Lower lobe of right lung (tissue), 2 donors: ENCODE results near the gene LCN2. TPM values are rescaled to one million over a fixed set of nuclear protein-coding genes. Genes with fewer than 3 reads are reported as not detected.

ENCODE experiments used
- ATAC-seq, 2 donors: fragments of 200-7000 bp; cut with Tn5 transposase; one replicate each; pipeline ENCODE4 v1.9.1; 2020 to 2022; ENCODE audit warnings: mild to moderate bottlenecking in 2 of 2, moderate library complexity in 2 of 2
- DNase-seq: peaks from one replicate; pipeline ENCODE4 v3.0.0-alpha.2; 2020
- H3K27ac ChIP-seq: fragments of 200-600 bp; one replicate; pipeline ENCODE4 v1.8.0; 2022
- H3K27me3 ChIP-seq: fragments of 200-600 bp; one replicate; pipeline ENCODE4 v1.8.0; 2022; ENCODE audit warnings: low read depth
- H3K36me3 ChIP-seq: fragments of 200-600 bp; one replicate; pipeline ENCODE4 v1.8.0; 2022; ENCODE audit warnings: mild to moderate bottlenecking
- H3K4me1 ChIP-seq: fragments of 200-600 bp; one replicate; pipeline ENCODE4 v1.8.0; 2022
- H3K4me3 ChIP-seq: fragments of 200-600 bp; one replicate; pipeline ENCODE4 v1.8.0; 2022; ENCODE audit warnings: mild to moderate bottlenecking
- H3K9me3 ChIP-seq: fragments of 200-600 bp; one replicate; pipeline ENCODE4 v1.8.0; 2022
- CTCF ChIP-seq: fragments of 200-600 bp; IDR thresholded peaks from one replicate; pipeline ENCODE4 v1.8.0; 2022; ENCODE audit warnings: antibody characterized with exemption, mild to moderate bottlenecking
- intact Hi-C: fragments of 100-400 bp; cut with DNase I; formaldehyde crosslinking; loops from one replicate; pipeline ENCODE4 v1.11.0; 2022
- total RNA-seq: library from RNA; stranded (reverse); fragmentation: NEBNext Ultra II Directional; extraction: Animal tissue kit (Norgen Biotek cat#: 25700); gene quantifications from one replicate; pipeline ENCODE4 v1.2.1, GENCODE V29; 2021
- donor health status: DM: no; HTN: yes; CAD: no; lungs with severe emphysema.

LCN2 gene
- total RNA-seq, 1 donor from 2014 or later: 83.4 TPM

- no peak for ATAC-seq
- H3K4me1 ChIP-seq: no peaks in the 10 kb centered on the region
- no peak for TF ChIP-seq CTCF
- H3K4me3 ChIP-seq: no peak overlapping the region
- no peaks in the 10 kb centered on the region for H3K27me3 ChIP-seq
- peak; percentile 15 for DNase-seq
- no peak overlapping the region for H3K27ac ChIP-seq
- no peaks in the 10 kb centered on the region for H3K36me3 ChIP-seq
- intact Hi-C loops: no loop called here
- no peaks in the 10 kb centered on the region for H3K9me3 ChIP-seq
These were observed 11.3 kb upstream of the LCN2 start for GRCh38 chr9:128138001-128138400.

- H3K36me3 ChIP-seq: no peaks in the 10 kb centered on the region
- no peak overlapping the region for H3K27ac ChIP-seq
- intact Hi-C loops: no loop called here
- H3K4me3 ChIP-seq: no peak overlapping the region
- DNase-seq: peak; percentile 13
- no peaks in the 10 kb centered on the region for H3K4me1 ChIP-seq
- no peak for ATAC-seq
- H3K9me3 ChIP-seq: no peaks in the 10 kb centered on the region
- no peaks in the 10 kb centered on the region for H3K27me3 ChIP-seq
- TF ChIP-seq CTCF: no peak
These were observed 9.6 kb upstream of the LCN2 start for GRCh38 chr9:128139621-128140020.

GRCh38 chr9:128141604-128142003, 7.6 kb upstream of the LCN2 start:
- TF ChIP-seq CTCF: no peak
- intact Hi-C loops: no loop called here
- no peaks in the 10 kb centered on the region for H3K27me3 ChIP-seq
- H3K27ac ChIP-seq: no peak overlapping the region
- no peak for ATAC-seq
- no peaks in the 10 kb centered on the region for H3K36me3 ChIP-seq
- no peaks in the 10 kb centered on the region for H3K9me3 ChIP-seq
- H3K4me3 ChIP-seq: no peak overlapping the region
- H3K4me1 ChIP-seq: no peaks in the 10 kb centered on the region
- DNase-seq: peak; percentile 8

GRCh38 chr9:128142061-128142460, 7.2 kb upstream of the LCN2 start:
- intact Hi-C loops: no loop called here
- ATAC-seq: no peak
- no peaks in the 10 kb centered on the region for H3K36me3 ChIP-seq

GRCh38 chr9:128142596-128142995, 6.7 kb upstream of the LCN2 start:
- Histone ChIP-seq H3K27ac (no peak overlapping the region), H3K9me3 (no peaks in the 10 kb centered on the region), H3K4me3 (no peak overlapping the region), H3K4me1 (no peaks in the 10 kb centered on the region), H3K36me3 (no peaks in the 10 kb centered on the region), H3K27me3 (no peaks in the 10 kb centered on the region)
- no peak for TF ChIP-seq CTCF
- intact Hi-C loops: no loop called here
- peak; percentile 14 for DNase-seq
- ATAC-seq: no peak

More at GRCh38 chr9:128142061-128142460, 7.2 kb upstream of the LCN2 start:
- TF ChIP-seq CTCF: no peak
- Histone ChIP-seq H3K27me3 (no peaks in the 10 kb centered on the region), H3K27ac (no peak overlapping the region), H3K9me3 (no peaks in the 10 kb centered on the region), H3K4me1 (no peaks in the 10 kb centered on the region), H3K4me3 (no peak overlapping the region)
- DNase-seq: peak; percentile 4
